ENCODE results near the gene UBE2N. TPM values are rescaled to one million over a fixed set of nuclear protein-coding genes. Genes with fewer than 3 reads are reported as not detected.
"Not testable (repeated sequence)": the region's sequence is repeated elsewhere in the genome, so short reads cannot be mapped to it uniquely, and the experiment has no call there.

The UBE2N gene
- total RNA-seq, 1 experiment from 2014 or later: 205 TPM

- POLR2A ChIA-PET (ENCODE audit: unreplicated experiment): no interaction called here
- Histone ChIP-seq H3F3A (ENCODE audit: low read length, unreplicated experiment) (no peaks in the 10 kb centered on the region), H3K9ac (ENCODE audit: low read length) (no peak overlapping the region), H3K27me3 (ENCODE audit: low read length) (no peaks in the 10 kb centered on the region), H3K79me2 (ENCODE audit: low read length) (peaks cover 83% of the 10 kb centered on the region), H3K9me3 (ENCODE audit: low read length) (no peaks in the 10 kb centered on the region), H4K20me1 (ENCODE audit: low read length) (peaks cover 66% of the 10 kb centered on the region), H3K4me3 (ENCODE audit: low read length) (no peak overlapping the region), H2AFZ (ENCODE audit: low read length) (no peak overlapping the region), H3K4me1 (ENCODE audit: insufficient read depth, low read length) (peaks cover 39% of the 10 kb centered on the region), H3K36me3 (ENCODE audit: low read depth, low read length) (peaks cover 2% of the 10 kb centered on the region; the same call in 1 of the 2 replicates), H3K9me2 (replicated peaks; ENCODE audit: low read length) (no peaks in the 10 kb centered on the region), H3K4me2 (ENCODE audit: low read length) (peak overlapping the region; percentile 91), H3K27ac (ENCODE audit: low read length) (no peak overlapping the region)
- no peak for ATAC-seq
- no peak for DNase-seq
- CTCF ChIA-PET: interaction anchor here (0.6 kb wide), 1 partner anchor 27 kb away, joined by 3 read pairs; no protein-coding TSS in a partner anchor
- intact Hi-C loops (cut with micrococcal nuclease): no loop called here
- TF ChIP-seq CTCF (conservative IDR thresholded peaks at IDR 0.05; ENCODE audit: low read depth, low read length) (no peak), EZH2 (IDR thresholded peaks at IDR 0.05; ENCODE audit: low read length, unreplicated experiment) (no peak)
- BruUV-seq (replicated peaks): no TSS peak
Observed at GRCh38 chr12:93438266-93439050, 3.3 kb downstream of the UBE2N start.

- Histone ChIP-seq H4K20me1 (ENCODE audit: low read length) (peaks cover 78% of the 10 kb centered on the region), H3K4me3 (ENCODE audit: low read length) (no peak overlapping the region), H2AFZ (ENCODE audit: low read length) (no peak overlapping the region), H3K9me3 (ENCODE audit: low read length) (no peaks in the 10 kb centered on the region), H3K27me3 (ENCODE audit: low read length) (no peaks in the 10 kb centered on the region), H3K27ac (ENCODE audit: low read length) (no peak overlapping the region), H3K4me1 (ENCODE audit: insufficient read depth, low read length) (peaks cover 21% of the 10 kb centered on the region), H3K36me3 (ENCODE audit: low read depth, low read length) (peaks cover 3% of the 10 kb centered on the region; the same call in 1 of the 2 replicates), H3F3A (ENCODE audit: low read length, unreplicated experiment) (no peaks in the 10 kb centered on the region), H3K9ac (ENCODE audit: low read length) (no peak overlapping the region), H3K79me2 (ENCODE audit: low read length) (peaks cover 99% of the 10 kb centered on the region), H3K9me2 (replicated peaks; ENCODE audit: low read length) (no peaks in the 10 kb centered on the region), H3K4me2 (ENCODE audit: low read length) (no peak overlapping the region)
- intact Hi-C loops (cut with micrococcal nuclease): no loop called here
- BruUV-seq (replicated peaks): no TSS peak
- ChIA-PET POLR2A (ENCODE audit: unreplicated experiment) (no interaction called here), CTCF (no interaction called here)
- no peak for TF ChIP-seq CTCF (conservative IDR thresholded peaks at IDR 0.05; ENCODE audit: low read depth, low read length)
- TF ChIP-seq EZH2phosphoT487 (IDR thresholded peaks at IDR 0.05; ENCODE audit: borderline replicate concordance, low read length): no peak
- no peak for TF ChIP-seq EZH2 (IDR thresholded peaks at IDR 0.05; ENCODE audit: low read length, unreplicated experiment)
- DNase-seq: no peak
- no peak for ATAC-seq
Observed at GRCh38 chr12:93434256-93434865, 7.4 kb downstream of the UBE2N start.

GRCh38 chr12:93432031-93432430 is 9.7 kb downstream of the UBE2N start:
- Histone ChIP-seq H3K4me1 (ENCODE audit: insufficient read depth, low read length) (peaks cover 19% of the 10 kb centered on the region; the same call in 1 of the 2 replicates), H4K20me1 (ENCODE audit: low read length) (peaks cover 72% of the 10 kb centered on the region), H3K79me2 (ENCODE audit: low read length) (peaks cover 99% of the 10 kb centered on the region)
- H3K9me2 ChIP-seq (replicated peaks; ENCODE audit: low read length); H3K4me3 ChIP-seq (ENCODE audit: low read length); H3K9ac ChIP-seq (ENCODE audit: low read length); H3K9me3 ChIP-seq (ENCODE audit: low read length); H3K27ac ChIP-seq (ENCODE audit: low read length); H3K27me3 ChIP-seq (ENCODE audit: low read length); BruUV-seq (replicated peaks); POLR2A ChIA-PET (ENCODE audit: unreplicated experiment); DNase-seq; H2AFZ ChIP-seq (ENCODE audit: low read length); H3K36me3 ChIP-seq (ENCODE audit: low read depth, low read length); H3K4me2 ChIP-seq (ENCODE audit: low read length); H3F3A ChIP-seq (ENCODE audit: low read length, unreplicated experiment); ATAC-seq; intact Hi-C loops (cut with micrococcal nuclease): not testable (repeated sequence)
- CTCF ChIA-PET: interaction anchor here (0.7 kb wide), 2 partner anchors 445 to 635 kb away, joined by 3 read pairs; no protein-coding TSS in a partner anchor

Measured in PC-3 (cell line).